Dermis microvascular lymphatic vessel endothelial cell (primary cell): ENCODE data around the gene RFTN1. TPM values are rescaled to one million over a fixed set of nuclear protein-coding genes. Genes with fewer than 3 reads are reported as not detected.
A peak's percentile ranks its signal among the peaks of the same experiment; 100 is the strongest.

Source experiments
- DNase-seq, 2 donors: peaks; one replicate each; pipeline versions ENCODE4 v3.0.0 to v3.0.0-alpha.2; 2010; ENCODE audit warnings: low read depth in 2 of 2
- total RNA-seq: library from RNA; depleted of rRNA; stranded (reverse); fragments of >200 nt; gene quantifications from 2 replicates; pipeline ENCODE4 v1.2.1, GENCODE V29; 2014

The RFTN1 gene
- total RNA-seq, 1 donor from 2014 or later, result 19.3 TPM

DNA sequence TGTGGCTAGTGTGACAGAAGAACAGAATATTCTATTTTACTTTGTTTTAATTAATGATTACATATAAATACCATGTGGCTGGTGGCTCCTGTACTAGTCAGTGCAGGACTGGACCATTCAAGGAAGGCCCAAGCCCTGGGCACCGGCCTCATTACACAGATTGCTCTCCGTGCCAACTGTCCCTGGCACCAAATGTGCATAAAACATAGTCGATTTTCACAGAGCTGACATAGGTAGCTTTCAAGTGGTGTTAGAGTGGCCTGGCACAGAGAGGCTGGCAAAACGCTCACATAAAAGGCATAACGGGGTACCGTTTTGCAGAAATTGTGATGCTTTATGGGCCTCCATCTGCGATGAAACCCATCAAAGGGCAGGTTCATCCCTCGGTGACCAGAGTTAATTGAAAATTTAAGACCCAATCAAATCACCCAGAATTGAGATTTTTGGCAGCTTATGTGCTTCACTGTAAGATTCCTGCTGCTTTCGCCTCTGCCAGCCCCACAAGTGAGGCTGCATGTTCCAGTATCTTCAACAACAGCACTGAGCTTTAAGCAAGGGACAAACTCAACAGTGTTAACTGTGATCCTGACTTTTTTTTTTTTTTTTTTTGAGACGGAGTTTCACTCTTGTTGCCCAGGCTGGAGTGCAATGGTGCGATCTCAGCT is 25.9 kb downstream of the RFTN1 start:
- no peak for DNase-seq

- DNase-seq, result no peak
Measured at GRCh38 chr3:16486951-16487480, 26.5 kb downstream of the RFTN1 start.

DNA sequence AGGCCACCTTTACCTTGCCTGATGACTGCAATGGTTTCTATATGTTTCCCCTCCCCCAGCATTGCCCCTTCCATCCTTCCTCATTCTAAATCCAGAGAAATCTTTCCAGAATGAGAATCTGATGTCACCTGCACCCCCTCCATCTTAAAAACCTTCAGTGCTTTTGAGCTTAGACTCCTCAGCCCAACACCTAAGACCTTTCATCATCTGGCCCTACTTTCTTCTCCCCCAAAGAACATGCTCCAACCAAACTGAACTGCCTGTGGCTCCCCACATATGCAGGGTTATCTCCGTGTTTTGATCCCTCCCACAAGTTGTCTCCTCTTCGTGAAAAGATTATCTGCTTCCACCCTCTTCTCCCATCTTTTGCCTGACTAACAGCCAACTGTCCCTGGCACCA is 27.3 kb downstream of the RFTN1 start:
- no peak for DNase-seq

- DNase-seq, result no peak
Measured at GRCh38 chr3:16485395-16485992, 28.0 kb downstream of the RFTN1 start.

DNA sequence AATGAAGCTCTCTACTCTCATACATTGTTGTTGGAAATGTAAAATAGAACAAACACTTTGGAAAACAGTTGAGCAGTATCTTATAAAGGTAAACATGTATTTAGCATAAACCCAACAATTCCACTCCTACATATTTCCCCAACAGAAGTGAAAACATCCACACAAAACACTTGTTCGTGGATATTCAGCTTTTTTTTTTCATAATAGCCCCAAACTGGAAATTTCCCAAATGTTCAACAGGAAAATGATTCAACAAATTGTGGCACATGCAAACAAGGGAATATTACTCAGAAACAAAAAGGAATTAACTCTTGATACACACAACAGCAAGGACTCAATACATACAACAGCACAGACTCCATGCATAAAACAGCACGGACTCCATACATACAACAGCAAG is 28.5 kb downstream of the RFTN1 start:
- DNase-seq, result peak in 1 of 2 donors; percentile 59

GRCh38 chr3:16484216-16484615 is 29.3 kb downstream of the RFTN1 start:
- peak in 1 of 2 donors; percentile 88 for DNase-seq

DNA sequence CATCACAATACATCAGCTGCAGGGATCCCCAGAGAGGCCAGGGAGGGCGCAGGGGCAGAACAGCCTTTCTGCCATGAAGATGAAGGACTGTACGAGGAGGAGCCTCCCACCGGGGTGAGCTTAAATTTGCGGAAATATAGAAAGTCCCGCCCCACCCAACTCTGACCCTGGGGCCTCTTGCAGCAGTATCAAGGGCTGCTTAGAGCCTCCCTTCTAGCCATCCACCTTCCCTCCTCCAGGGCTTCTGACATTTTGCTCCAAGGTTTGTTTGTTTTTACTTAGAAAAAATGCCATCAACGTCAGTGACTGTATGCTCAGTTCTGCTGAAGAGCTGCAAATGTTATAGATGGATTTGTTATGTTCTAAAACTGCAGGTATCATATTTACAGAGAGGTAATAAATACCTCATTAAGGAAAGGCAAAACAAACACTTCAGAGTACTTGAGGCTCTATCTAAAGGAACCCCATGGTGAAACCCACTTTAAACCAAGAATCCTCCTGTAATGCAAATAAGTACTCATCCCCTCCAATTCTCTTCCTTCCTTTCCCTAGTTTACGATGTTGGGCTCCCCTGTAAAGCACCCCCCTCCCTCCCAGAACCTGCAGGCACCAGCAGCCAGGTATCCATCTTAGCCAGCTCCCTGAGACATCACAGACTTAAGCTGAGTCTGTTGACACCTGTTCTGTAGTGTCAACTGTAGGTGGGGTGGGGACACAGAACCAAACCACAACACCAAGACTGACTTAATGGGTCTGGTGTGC is 30.5 kb downstream of the RFTN1 start:
- DNase-seq, result no peak

DNA sequence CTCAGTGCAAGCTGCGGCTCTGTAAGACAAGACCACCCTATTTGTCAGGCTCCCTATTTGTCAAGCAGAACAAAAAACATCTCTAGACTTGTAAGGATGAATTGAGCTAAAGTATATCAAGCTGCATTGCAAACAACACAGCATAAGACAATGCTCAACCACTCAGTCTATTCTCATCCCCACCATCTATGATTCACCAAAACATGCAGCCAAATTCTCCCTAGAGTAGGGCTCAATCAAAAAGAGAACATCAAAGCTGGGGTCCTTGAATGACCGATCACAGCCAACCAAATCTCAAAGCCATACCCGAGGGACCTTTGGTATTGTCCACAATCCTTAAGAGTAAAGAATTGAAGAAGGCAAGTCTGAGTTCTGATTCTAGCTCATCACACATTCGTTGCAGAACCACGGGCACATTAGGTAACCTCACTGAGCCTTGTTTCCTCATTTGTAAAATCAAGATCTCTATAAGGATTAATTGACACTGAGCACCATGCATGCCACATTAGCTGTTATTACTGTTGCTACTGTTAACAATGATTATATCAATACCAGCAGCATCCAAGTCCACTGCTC is 31.2 kb downstream of the RFTN1 start:
- DNase-seq, result no peak

- DNase-seq, result no peak
Measured at GRCh38 chr3:16481546-16481897, 32.0 kb downstream of the RFTN1 start.

- DNase-seq, result peak in 1 of 2 donors; percentile 69
Measured at GRCh38 chr3:16480861-16481545, 32.5 kb downstream of the RFTN1 start.

DNA sequence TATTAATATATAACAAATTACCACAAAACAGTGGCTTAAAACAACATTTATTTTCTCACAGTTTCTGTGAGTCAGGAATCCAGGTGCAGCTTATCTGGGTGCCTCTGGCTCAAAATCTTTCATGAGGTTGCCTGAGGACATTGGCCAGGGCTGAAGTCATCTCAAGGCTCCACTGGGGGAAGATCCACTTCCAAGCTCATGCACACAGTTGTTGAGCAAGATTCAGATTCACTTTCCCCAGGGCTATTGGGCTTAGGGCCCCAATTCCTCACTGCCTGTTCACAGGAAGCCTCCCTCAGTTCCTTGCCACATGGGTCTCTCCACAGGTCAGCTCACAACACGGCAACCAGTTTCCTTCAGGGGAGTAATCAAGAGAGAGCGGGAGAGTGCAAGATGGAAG is 35.0 kb downstream of the RFTN1 start:
- DNase-seq, result no peak

- no peak for DNase-seq
Measured at GRCh38 chr3:16477521-16477920, 36.0 kb downstream of the RFTN1 start.

- DNase-seq, result no peak
Measured at GRCh38 chr3:16477056-16477455, 36.4 kb downstream of the RFTN1 start.

GRCh38 chr3:16476636-16477035 is 36.9 kb downstream of the RFTN1 start:
- DNase-seq, result peak in 1 of 2 donors; percentile 80

DNA sequence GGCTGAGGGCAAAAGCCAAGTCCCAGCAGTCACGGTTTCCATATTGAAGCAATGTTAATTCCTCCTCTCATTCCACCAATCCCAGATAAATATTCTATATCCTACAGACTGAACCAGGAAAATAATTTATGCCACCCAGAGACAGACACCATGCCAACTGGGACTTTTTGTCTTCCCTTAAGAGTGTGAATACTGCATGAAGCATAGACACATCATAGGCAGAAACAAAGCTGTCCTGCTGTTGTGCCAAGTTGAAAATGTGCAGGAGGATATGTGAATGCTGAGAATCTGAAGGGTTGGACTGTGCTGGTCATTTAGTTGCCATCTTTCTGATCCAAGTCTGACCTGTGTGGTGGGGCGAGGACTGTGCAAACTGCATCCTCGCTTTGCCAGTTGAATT is 37.7 kb downstream of the RFTN1 start:
- no peak for DNase-seq

DNA sequence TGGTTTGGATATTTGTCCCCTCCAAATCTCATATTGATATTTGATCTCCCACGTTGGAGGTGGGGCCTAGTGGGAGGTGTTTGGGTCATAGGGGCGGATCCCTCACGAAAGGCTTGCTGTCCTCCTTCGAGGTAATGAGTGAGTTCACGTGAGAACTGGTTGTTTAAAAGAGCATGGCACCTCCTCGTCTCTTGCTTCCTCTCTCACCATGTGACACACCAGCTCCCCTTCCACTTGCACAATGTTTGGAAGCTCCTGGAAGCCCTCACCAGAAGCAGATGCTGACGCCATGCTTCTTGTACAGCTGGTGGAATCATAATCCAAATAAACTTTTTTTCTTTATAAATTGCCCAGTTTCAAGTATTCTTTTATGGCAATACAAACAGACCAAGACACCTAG is 38.6 kb downstream of the RFTN1 start:
- no peak for DNase-seq

- DNase-seq, result peak in 1 of 2 donors; percentile 27
Measured at GRCh38 chr3:16474216-16474615, 39.3 kb downstream of the RFTN1 start.

GRCh38 chr3:16472593-16472992 is 40.9 kb downstream of the RFTN1 start:
- DNase-seq, result no peak

GRCh38 chr3:16471897-16472296 is 41.6 kb downstream of the RFTN1 start:
- no peak for DNase-seq

GRCh38 chr3:16470590-16470989 is 42.9 kb downstream of the RFTN1 start:
- no peak for DNase-seq

DNA sequence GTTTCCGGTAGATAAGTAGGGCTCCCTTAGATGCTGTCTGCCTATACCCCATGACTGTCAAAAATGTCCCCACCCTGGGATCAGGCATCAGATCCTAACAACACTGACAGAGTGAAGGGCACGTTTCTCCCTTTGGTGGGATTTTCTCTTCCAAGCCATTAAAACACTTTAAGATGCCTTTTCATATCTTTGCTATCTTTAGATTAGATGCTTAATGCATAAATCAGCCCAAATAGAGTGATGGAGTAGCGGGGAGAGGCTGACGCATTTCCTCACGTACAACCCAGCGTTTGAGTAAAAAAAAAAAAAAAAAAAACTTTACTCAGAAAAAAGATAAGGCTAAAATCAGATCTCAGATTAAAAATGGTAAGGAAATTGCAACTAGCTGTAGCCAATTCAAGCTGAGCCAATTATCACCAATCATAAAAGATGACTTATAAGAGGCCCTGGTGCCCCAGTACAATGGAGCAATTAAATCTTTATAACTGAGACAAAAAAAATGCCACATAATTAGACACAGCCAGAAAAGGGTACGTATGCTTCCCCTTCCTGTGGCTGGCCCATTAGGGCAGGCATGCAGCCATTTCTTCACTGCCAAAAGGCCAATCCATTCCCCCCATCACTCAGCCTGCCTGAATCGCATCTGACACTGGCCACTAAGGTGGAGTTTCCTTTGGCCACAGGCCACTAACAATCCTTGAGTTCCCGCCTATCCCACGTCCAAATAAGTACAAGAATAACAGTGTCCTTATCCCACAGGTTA is 45.0 kb downstream of the RFTN1 start:
- DNase-seq, result peak in 1 of 2 donors; percentile 63
